Measurements from ENCODE around the gene TK2.

The TK2 gene

DNA sequence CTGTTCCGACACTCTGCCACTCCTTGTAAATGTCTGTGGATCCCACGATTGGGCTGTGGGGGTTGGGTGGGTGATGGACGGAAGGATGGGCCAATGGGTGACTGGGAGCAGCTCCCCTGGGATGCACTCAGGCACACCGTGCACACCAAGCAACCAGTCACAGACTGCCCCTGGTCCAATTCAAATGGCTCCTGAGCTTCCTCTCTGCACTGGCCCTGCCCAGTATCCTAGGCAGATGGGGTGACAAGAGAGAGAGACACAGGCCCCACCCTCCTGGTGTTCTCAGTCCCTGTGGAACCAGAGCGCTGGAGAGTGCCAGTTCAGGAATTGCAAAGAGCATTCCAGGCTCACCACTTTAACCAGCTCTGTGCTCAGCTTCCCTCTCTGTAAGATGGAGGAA lies 90.0 kb downstream of the TK2 start:
- no peak overlapping the region for H3K4me3 ChIP-seq (ENCODE audit: low read depth, low read length)
- no peak for DNase-seq (ENCODE audit: low read depth)
- TF ChIP-seq, protein P1, sequence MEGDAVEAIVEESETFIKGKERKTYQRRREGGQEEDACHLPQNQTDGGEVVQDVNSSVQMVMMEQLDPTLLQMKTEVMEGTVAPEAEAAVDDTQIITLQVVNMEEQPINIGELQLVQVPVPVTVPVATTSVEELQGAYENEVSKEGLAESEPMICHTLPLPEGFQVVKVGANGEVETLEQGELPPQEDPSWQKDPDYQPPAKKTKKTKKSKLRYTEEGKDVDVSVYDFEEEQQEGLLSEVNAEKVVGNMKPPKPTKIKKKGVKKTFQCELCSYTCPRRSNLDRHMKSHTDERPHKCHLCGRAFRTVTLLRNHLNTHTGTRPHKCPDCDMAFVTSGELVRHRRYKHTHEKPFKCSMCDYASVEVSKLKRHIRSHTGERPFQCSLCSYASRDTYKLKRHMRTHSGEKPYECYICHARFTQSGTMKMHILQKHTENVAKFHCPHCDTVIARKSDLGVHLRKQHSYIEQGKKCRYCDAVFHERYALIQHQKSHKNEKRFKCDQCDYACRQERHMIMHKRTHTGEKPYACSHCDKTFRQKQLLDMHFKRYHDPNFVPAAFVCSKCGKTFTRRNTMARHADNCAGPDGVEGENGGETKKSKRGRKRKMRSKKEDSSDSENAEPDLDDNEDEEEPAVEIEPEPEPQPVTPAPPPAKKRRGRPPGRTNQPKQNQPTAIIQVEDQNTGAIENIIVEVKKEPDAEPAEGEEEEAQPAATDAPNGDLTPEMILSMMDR (IDR thresholded peaks at IDR 0.05; ENCODE audit: insufficient read depth, low read depth, low read length, missing control alignments): no peak

DNA sequence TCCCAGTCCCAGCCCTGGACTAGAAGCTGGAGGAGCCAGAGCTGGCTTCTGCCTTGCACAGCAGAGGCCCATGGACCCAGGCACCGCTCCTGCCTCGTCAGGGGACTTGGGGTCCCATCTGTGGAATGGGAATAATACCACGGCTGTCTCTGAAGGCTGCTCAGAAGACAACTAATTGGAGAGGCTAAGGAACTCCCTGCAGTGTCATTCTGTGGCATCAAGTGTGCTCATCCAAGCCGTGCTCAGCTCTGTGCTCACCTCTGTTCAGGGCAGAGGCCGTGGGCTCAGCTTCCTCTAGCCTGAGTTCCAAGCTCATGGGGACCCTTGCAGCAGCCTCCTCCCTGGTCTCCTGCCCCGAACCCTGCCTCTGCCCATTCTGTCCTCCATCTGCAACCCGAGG lies 91.1 kb downstream of the TK2 start:
- TF ChIP-seq, protein P1 (IDR thresholded peaks at IDR 0.05; ENCODE audit: insufficient read depth, low read depth, low read length, missing control alignments): no peak
- DNase-seq (ENCODE audit: low read depth): no peak
- no peak overlapping the region for H3K4me3 ChIP-seq (ENCODE audit: low read depth, low read length)

DNA sequence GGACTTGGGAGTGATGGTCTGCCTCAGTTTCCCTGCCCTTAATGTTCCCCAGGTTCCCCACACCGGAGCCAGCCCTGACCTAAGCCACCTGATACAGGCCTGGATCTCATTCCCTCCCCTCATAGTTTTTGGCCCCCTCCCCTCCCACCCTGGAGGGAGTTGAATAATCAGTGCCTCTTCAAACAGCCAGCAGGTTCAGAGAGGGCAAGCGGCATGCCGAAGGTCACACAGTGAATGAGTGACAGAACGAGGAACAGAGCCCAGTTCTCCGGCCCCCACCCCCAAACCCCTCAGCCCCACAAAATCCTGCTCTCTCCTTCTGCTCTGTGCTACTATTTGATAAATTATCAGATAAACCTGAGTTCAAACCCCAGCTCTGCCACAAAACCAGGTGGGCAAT lies 91.6 kb downstream of the TK2 start:
- H3K4me3 ChIP-seq (ENCODE audit: low read depth, low read length): no peak overlapping the region
- TF ChIP-seq, protein P1 (IDR thresholded peaks at IDR 0.05; ENCODE audit: insufficient read depth, low read depth, low read length, missing control alignments): no peak
- DNase-seq (ENCODE audit: low read depth): no peak

Measured in GM12865 (cell line).